ENCODE measurements around the gene HSD17B13. TPM values are rescaled to one million over a fixed set of nuclear protein-coding genes. Genes with fewer than 3 reads are reported as not detected.

Gene HSD17B13
- total RNA-seq, 2 donors from 2014 or later: 1.7 to 8.3 TPM

DNA sequence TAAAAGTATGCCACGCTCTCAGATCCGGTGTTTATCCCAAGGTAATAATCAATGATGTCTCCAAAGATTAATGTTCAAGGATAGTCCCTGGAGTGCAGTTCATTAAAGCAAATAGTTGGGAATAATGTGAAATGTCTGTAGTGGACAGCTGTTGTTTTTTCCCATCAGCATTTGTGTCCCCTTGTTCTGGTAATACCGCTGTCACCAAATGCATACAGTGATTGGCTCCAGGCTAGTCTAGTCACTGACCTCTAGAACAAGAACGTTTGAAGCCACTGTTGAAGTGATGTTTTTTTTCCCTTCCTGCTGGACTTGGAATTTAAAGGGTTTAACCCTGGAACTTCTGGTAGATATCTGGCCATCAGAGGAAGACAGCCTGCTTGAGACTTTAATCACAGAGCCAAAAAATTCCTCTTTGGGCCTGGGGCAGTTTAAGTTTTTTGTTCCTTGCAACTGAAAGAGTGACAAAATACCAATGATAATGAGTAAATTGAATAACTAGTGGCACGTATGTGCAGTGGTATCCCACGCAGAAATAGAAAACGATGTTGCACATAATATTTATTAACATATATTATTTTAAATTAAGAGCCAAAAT is 37.8 kb upstream of the HSD17B13 start:
- Histone ChIP-seq H3K4me3 (no peak overlapping the region), H3K36me3 (no peaks in the 10 kb centered on the region), H3K9me3 (no peaks in the 10 kb centered on the region), H3K27ac (no peak overlapping the region), H3K27me3 (replicated peaks; ENCODE audit: insufficient read depth) (no peaks in the 10 kb centered on the region), H3K4me1 (replicated peaks) (peaks cover 4% of the 10 kb centered on the region)
- TF ChIP-seq POLR2A (IDR thresholded peaks at IDR 0.05): no peak
- TF ChIP-seq, protein P1, sequence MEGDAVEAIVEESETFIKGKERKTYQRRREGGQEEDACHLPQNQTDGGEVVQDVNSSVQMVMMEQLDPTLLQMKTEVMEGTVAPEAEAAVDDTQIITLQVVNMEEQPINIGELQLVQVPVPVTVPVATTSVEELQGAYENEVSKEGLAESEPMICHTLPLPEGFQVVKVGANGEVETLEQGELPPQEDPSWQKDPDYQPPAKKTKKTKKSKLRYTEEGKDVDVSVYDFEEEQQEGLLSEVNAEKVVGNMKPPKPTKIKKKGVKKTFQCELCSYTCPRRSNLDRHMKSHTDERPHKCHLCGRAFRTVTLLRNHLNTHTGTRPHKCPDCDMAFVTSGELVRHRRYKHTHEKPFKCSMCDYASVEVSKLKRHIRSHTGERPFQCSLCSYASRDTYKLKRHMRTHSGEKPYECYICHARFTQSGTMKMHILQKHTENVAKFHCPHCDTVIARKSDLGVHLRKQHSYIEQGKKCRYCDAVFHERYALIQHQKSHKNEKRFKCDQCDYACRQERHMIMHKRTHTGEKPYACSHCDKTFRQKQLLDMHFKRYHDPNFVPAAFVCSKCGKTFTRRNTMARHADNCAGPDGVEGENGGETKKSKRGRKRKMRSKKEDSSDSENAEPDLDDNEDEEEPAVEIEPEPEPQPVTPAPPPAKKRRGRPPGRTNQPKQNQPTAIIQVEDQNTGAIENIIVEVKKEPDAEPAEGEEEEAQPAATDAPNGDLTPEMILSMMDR (IDR thresholded peaks at IDR 0.05): no peak
- no peak for TF ChIP-seq POLR2AphosphoS5 (IDR thresholded peaks at IDR 0.05)
- no peak for DNase-seq (ENCODE audit: low spot score)
- intact Hi-C loops (cut with DNase I): no loop called here
- WGBS: 70% methylated on average over 7 of the region's 7 CpGs

GRCh38 chr4:87359258-87359657 is 36.6 kb upstream of the HSD17B13 start:
- Histone ChIP-seq H3K4me3 (no peak overlapping the region), H3K27me3 (replicated peaks; ENCODE audit: insufficient read depth) (no peaks in the 10 kb centered on the region), H3K9me3 (no peaks in the 10 kb centered on the region), H3K4me1 (replicated peaks) (peaks cover 4% of the 10 kb centered on the region), H3K36me3 (no peaks in the 10 kb centered on the region), H3K27ac (no peak overlapping the region)
- 94% methylated on average over 4 of the region's 4 CpGs for WGBS
- intact Hi-C loops (cut with DNase I): loop anchor here (5.0 kb wide), 1 partner anchor 103 kb away; no protein-coding TSS in a partner anchor
- DNase-seq (ENCODE audit: low spot score): no peak
- TF ChIP-seq POLR2A (IDR thresholded peaks at IDR 0.05) (no peak), POLR2AphosphoS5 (IDR thresholded peaks at IDR 0.05) (no peak)
- TF ChIP-seq, protein P1 (IDR thresholded peaks at IDR 0.05): no peak

DNA sequence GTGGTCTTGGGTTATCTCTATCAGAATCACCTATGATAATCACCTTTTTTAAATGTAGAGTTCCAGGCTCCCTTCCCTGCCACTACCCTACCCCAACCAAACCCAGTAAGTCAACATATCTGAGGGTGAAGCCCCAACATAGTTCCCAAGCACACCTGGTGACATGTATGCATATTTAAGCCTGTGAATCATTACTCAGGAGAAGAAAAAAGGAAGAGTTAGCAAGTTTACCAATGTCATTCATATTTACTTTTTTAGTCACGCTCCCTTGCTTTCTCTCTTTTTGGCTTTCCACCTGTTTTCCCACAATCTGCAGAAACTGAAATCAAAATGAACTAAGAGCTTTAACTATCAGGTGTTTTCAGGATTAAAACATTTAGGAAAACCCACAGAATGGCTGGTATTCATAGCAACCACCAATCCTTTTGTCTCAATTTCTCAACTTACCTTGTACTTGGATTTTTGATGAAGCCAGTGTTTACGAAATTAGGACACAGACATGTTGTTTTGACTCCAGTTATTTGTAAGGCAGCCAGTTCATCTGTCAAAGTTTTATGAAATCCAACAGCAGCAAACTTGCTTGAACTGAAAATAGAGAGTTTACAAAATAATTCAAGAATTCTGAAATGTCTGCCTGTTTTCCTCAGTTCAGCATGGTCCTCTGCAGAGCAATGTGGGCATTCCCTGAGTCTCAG is 34.3 kb upstream of the HSD17B13 start:
- WGBS: 71% methylated on average over 2 of the region's 2 CpGs
- Histone ChIP-seq H3K27ac (no peak overlapping the region), H3K4me3 (no peak overlapping the region)

DNA sequence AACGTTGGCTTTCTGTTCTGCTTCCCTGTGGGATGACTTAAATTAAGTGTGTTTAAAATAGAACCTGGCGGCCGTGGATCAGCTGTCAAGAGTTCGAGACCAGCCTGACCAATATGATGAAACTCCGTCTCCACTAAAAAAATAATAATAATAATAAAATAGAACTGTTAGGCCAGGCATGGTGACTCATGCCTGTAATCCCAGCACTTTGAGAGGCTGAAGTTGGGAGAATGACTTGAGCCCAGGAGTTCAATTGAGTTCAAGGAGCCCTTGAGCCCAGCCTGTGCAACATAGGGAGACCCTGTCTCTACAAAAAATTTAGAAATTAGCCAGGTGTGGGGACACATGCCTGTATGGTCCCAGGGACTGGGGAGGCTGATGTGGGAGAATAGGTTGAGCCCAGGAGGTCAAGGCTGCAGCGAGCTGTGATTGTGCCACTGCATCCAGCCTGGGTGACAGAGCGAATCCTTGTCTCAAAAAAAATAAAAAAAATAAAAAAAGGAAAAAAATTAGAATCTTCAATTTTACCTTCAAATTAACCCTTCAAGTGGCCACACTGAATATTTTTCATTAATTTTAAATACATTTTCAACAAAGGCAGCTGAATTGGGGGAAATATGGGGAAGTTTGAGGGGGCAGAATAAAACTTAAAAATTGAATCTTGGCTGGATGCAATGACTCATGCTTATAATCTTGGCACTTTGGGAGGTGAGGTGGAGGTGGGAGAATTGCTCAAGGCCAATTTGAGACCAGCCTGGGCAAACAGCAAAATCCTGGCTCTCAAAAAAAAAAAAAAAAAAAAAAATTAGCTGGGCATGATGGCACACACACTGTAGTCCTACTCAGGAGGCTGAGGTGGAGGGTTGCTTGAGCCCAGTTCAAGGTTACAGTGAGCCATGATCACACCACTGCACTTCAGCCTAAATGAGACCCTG is 31.8 kb upstream of the HSD17B13 start:
- WGBS: 66% methylated on average over 7 of the region's 7 CpGs
- Histone ChIP-seq H3K27me3 (replicated peaks; ENCODE audit: insufficient read depth) (no peaks in the 10 kb centered on the region), H3K27ac (no peak overlapping the region), H3K9me3 (no peaks in the 10 kb centered on the region), H3K36me3 (no peaks in the 10 kb centered on the region), H3K4me3 (no peak overlapping the region), H3K4me1 (replicated peaks) (no peaks in the 10 kb centered on the region)
- DNase-seq (ENCODE audit: low spot score): no peak
- TF ChIP-seq POLR2A (IDR thresholded peaks at IDR 0.05) (no peak), POLR2AphosphoS5 (IDR thresholded peaks at IDR 0.05) (no peak)
- TF ChIP-seq, protein P1 (IDR thresholded peaks at IDR 0.05): no peak
- intact Hi-C loops (cut with DNase I): loop anchor here (5.0 kb wide), 1 partner anchor 108 kb away; no protein-coding TSS in a partner anchor

More for the DNA sequence above, 34.3 kb upstream of the HSD17B13 start:
- TF ChIP-seq, protein P1 (IDR thresholded peaks at IDR 0.05): no peak
- TF ChIP-seq POLR2A (IDR thresholded peaks at IDR 0.05) (no peak), POLR2AphosphoS5 (IDR thresholded peaks at IDR 0.05) (no peak)
- no peaks in the 10 kb centered on the region for H3K36me3 ChIP-seq
- no peaks in the 10 kb centered on the region for H3K9me3 ChIP-seq
- H3K27me3 ChIP-seq (replicated peaks; ENCODE audit: insufficient read depth): no peaks in the 10 kb centered on the region
- no peak for DNase-seq (ENCODE audit: low spot score)
- intact Hi-C loops (cut with DNase I): loop anchor here (5.0 kb wide), 1 partner anchor 105 kb away; no protein-coding TSS in a partner anchor
- H3K4me1 ChIP-seq (replicated peaks): peaks cover 4% of the 10 kb centered on the region
